Chondrocyte (in vitro differentiated cells): ENCODE results near the gene SSX4B. TPM values are rescaled to one million over a fixed set of nuclear protein-coding genes. Genes with fewer than 3 reads are reported as not detected.
"Not testable (repeated sequence)": the region's sequence is repeated elsewhere in the genome, so short reads cannot be mapped to it uniquely, and the experiment has no call there.

Source experiments
- DNase-seq: peaks from one replicate; pipeline ENCODE4 v3.0.0; 2021; ENCODE audit warnings: mixed read lengths, low spot score
- H3K27ac Mint-ChIP-seq: one replicate; pipeline ENCODE4 v1.8.0; 2021; ENCODE audit warnings: mild to moderate bottlenecking, moderate library complexity, mixed read lengths; ENCODE audit not compliant: unreplicated experiment
- H3K27me3 Mint-ChIP-seq: 2 replicates; pipeline ENCODE4 v1.8.0; 2021; ENCODE audit warnings: low read depth, mixed read lengths
- H3K36me3 Mint-ChIP-seq: 2 replicates; pipeline ENCODE4 v1.8.0; 2021; ENCODE audit warnings: low read depth, mixed read lengths
- H3K4me1 Mint-ChIP-seq: 2 replicates; pipeline ENCODE4 v1.8.0; 2021; ENCODE audit warnings: low read depth, mild to moderate bottlenecking, mixed read lengths
- H3K4me3 Mint-ChIP-seq: one replicate; pipeline ENCODE4 v1.8.0; 2021; ENCODE audit warnings: mild to moderate bottlenecking, moderate library complexity, mixed read lengths; ENCODE audit not compliant: unreplicated experiment
- H3K9me3 Mint-ChIP-seq: 2 replicates; pipeline ENCODE4 v1.8.0; 2021; ENCODE audit warnings: low read depth, mixed read lengths
- total RNA-seq: library from RNA; stranded (reverse); gene quantifications from 3 replicates; pipeline ENCODE4 v1.2.1, GENCODE V29; 2021
- TF ChIP-seq, protein P1 (sequence below): fragments of 200-600 bp; sonication (generic); IDR thresholded peaks from 2 replicates; pipeline ENCODE4 v1.5.0; 2021; ENCODE audit warnings: antibody characterized with exemption, mild to moderate bottlenecking, moderate library complexity

SSX4B gene
- total RNA-seq, 1 donor from 2014 or later, result not detected

DNA sequence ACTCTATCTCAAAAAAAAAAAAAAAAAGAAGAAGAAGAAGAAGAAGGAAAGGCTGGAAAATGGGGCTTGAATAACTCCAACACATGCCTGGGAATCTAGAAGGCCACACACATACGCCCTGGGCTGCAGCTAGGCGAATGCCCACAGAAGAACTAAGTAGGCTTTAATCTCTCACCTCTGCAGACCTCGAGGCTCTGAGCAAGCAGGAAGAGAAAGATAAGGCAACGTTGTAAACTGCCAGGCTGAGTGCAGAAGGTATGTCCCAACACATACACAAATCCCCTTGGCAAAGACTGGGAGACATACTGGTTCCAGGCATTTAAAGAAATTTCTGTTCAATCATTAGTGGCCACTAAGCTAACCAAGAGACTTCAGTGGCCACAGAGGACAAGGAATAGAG lies 39.9 kb upstream of the SSX4B start:
- no peaks in the 10 kb centered on the region for H3K4me1 Mint-ChIP-seq
- H3K9me3 Mint-ChIP-seq, result peaks cover 9% of the 10 kb centered on the region
- no peak overlapping the region for H3K4me3 Mint-ChIP-seq
- no peaks in the 10 kb centered on the region for H3K27me3 Mint-ChIP-seq
- no peak for DNase-seq
- no peaks in the 10 kb centered on the region for H3K36me3 Mint-ChIP-seq
- no peak overlapping the region for H3K27ac Mint-ChIP-seq
- TF ChIP-seq, protein P1, sequence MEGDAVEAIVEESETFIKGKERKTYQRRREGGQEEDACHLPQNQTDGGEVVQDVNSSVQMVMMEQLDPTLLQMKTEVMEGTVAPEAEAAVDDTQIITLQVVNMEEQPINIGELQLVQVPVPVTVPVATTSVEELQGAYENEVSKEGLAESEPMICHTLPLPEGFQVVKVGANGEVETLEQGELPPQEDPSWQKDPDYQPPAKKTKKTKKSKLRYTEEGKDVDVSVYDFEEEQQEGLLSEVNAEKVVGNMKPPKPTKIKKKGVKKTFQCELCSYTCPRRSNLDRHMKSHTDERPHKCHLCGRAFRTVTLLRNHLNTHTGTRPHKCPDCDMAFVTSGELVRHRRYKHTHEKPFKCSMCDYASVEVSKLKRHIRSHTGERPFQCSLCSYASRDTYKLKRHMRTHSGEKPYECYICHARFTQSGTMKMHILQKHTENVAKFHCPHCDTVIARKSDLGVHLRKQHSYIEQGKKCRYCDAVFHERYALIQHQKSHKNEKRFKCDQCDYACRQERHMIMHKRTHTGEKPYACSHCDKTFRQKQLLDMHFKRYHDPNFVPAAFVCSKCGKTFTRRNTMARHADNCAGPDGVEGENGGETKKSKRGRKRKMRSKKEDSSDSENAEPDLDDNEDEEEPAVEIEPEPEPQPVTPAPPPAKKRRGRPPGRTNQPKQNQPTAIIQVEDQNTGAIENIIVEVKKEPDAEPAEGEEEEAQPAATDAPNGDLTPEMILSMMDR, result no peak

DNA sequence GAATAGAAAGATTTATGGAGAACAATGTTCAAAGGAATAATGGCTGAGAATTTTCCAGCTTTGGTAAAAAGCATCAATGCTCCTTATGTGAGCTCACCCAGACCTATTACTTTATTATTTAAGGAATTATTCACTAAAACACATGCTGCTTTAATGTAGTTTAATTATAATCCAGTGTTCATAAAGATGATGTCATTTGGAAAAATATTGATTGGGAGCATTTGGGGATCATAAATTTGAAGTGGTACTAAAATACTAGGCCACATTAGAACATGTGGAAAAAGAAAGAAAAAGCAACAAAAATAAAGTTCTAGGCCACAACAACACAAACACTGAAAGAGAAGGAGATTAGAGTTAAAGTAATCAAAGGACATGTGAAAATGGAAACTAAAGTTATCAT lies 38.3 kb upstream of the SSX4B start:
- Mint-ChIP-seq H3K4me3 (no peak overlapping the region), H3K4me1 (no peaks in the 10 kb centered on the region), H3K36me3 (no peaks in the 10 kb centered on the region), H3K9me3 (peaks cover 15% of the 10 kb centered on the region), H3K27me3 (no peaks in the 10 kb centered on the region), H3K27ac (no peak overlapping the region)
- DNase-seq, result no peak
- TF ChIP-seq, protein P1, result no peak

DNA sequence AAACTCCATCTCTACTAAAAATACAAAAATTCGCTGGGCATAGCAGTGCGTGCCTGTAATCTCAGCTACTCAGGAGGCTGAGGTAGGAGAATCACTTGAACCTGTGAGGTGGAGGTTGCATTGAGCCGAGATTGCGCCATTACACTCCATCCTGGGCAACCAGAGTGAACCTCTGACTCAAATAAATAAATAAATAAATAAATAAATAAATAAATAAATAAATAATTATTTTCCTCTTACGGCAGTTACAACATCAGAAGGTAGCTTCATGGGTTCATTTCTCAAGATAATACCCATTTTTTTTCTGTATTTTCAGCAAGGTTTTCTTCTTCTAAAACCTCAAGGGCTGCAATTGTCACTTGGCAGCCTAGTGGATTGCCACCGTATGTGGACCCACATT lies 35.4 kb upstream of the SSX4B start:
- not testable (repeated sequence) for H3K4me3 Mint-ChIP-seq, DNase-seq, H3K27me3 Mint-ChIP-seq, H3K36me3 Mint-ChIP-seq, H3K4me1 Mint-ChIP-seq, H3K27ac Mint-ChIP-seq
- peaks cover 10% of the 10 kb centered on the region for H3K9me3 Mint-ChIP-seq

DNA sequence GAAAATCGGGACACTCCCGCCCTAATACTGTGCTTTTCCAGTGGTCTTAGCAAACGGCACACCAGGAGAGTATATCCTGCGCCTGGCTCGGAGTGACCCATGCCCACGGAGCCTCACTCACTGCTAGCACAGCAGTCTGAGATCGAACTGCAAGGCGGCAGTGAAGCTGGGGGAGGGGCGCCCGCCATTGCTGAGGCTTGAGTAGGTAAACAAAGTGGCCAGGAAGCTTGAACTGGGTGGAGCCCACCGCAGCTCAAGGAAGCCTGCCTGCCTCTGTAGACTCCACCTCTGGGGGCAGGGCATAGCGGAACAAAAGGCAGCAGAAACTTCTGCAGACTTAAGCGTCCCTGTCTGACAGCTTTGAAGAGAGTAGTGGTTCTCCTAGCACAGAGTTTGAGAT lies 22.0 kb upstream of the SSX4B start:
- H3K27ac Mint-ChIP-seq, DNase-seq, H3K27me3 Mint-ChIP-seq, H3K36me3 Mint-ChIP-seq, H3K4me1 Mint-ChIP-seq, H3K4me3 Mint-ChIP-seq: not testable (repeated sequence)
- H3K9me3 Mint-ChIP-seq, result peaks cover 26% of the 10 kb centered on the region

DNA sequence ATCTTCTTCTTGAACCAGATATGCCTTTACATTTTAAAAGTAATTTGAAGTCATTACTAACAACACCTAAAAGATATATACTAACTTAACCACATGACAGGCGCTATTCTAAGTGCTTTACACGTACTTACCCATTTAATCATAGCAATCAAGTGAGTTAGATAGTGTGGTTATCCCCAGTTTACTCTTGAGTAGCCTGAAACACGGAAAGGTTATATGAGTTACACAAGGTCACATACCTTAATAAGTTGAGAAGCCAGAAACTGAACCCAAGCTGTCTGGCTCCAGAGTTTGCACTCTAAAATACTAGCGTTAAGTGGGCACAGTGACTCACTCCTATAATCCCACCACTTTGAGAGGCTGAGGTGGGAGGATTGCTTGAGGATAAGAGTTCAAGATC lies 18.4 kb upstream of the SSX4B start:
- peaks cover 14% of the 10 kb centered on the region for H3K9me3 Mint-ChIP-seq
- H3K27ac Mint-ChIP-seq, H3K27me3 Mint-ChIP-seq, DNase-seq, H3K4me3 Mint-ChIP-seq, H3K4me1 Mint-ChIP-seq, H3K36me3 Mint-ChIP-seq: not testable (repeated sequence)

DNA sequence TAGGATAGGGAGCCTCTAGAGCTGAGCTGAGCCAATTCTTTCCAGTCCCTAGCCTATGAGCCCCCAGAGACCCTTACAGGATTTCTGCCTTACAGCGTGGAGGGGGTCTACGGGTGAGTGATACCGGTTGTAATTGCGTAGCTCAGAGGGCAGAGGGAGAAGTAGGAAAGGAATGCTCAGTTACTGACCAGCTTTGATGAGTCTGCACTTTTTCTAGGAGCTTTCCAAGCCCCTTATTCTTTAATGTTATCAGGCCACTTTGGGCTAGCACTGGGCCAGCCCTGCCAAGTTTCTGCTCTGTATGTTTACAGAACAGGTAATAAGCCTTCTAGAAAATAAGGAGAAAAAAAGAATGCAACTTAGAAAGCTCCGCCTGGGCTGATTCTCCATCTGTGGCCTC lies 17.8 kb upstream of the SSX4B start:
- H3K27ac Mint-ChIP-seq, H3K4me1 Mint-ChIP-seq, DNase-seq, H3K9me3 Mint-ChIP-seq, H3K27me3 Mint-ChIP-seq, H3K4me3 Mint-ChIP-seq, H3K36me3 Mint-ChIP-seq: not testable (repeated sequence)

DNA sequence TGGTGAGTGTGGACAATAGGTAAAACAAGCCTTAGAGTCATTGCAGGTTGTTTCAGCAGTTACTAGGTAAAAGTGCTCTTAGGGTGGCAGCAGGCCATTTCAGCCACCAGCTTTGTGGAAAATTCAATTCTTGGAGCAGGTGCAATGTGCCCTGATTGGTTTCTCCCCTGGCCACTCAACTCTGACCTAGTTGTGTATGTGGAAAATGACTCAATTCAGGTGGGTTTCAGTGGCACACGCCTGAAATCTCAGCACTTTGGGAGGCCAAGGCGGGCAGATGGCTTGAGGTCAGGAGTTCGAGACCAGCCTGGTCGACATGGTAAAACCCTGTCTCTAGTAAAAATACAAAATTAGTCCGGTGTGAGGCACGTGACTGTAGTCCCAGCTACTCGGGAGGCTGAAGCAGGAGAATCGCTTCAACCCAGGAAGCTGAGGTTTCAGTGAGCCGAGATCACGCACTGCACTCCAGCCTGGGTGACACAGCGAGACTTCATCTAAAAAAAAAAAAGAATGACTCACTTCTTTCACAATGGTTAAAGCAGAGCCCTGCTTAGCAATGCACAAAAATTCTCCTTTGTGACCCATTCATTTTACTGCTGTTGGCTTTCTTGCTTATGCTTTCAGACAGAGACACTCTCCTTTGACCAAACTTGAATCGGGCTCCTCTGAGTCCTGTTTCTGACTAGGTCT lies 15.4 kb upstream of the SSX4B start:
- H3K9me3 Mint-ChIP-seq, result not testable (repeated sequence)

DNA sequence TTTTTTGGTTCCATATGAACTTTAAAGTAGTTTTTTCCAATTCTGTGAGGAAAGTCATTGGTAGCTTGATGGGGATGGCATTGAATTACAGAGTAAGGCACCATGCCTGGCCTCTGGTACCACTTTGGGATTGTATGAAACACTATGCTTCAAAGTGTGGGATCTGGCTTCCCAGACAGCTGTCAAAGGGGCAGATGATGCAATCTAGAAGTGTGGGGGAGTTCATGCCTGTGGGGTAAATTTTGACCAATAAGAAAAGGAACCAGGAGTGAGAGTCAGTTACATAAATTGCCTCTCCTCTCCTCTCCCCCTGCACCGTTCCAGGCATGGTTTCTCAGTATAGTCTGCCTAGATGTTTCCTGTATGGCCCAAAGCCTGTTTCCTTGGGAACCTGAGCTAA lies 13.9 kb downstream of the SSX4B start:
- not testable (repeated sequence) for DNase-seq, H3K9me3 Mint-ChIP-seq, H3K4me1 Mint-ChIP-seq, H3K4me3 Mint-ChIP-seq, H3K27me3 Mint-ChIP-seq, H3K27ac Mint-ChIP-seq, H3K36me3 Mint-ChIP-seq

More for the DNA sequence above, 15.4 kb upstream of the SSX4B start:
- not testable (repeated sequence) for H3K27ac Mint-ChIP-seq, H3K27me3 Mint-ChIP-seq, DNase-seq, H3K4me3 Mint-ChIP-seq, H3K36me3 Mint-ChIP-seq, H3K4me1 Mint-ChIP-seq

DNA sequence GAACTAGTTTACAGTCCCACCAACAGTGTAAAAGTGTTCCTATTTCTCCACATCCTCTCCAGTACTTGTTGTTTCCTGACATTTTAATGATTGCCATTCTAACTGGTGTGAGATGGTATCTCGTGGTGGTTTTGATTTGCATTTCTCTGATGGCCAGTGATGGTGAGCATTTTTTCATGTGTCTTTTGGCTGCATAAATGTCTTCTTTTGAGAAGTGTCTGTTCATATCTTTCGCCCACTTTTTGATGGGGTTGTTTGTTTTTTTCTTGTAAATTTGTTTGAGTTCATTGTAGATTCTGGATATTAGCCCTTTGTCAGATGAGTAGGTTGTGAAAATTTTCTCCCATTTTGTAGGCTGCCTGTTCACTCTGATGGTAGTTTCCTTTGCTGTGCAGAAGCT lies 14.8 kb downstream of the SSX4B start:
- H3K27me3 Mint-ChIP-seq, H3K4me3 Mint-ChIP-seq, H3K4me1 Mint-ChIP-seq, H3K9me3 Mint-ChIP-seq, DNase-seq, H3K36me3 Mint-ChIP-seq, H3K27ac Mint-ChIP-seq: not testable (repeated sequence)

DNA sequence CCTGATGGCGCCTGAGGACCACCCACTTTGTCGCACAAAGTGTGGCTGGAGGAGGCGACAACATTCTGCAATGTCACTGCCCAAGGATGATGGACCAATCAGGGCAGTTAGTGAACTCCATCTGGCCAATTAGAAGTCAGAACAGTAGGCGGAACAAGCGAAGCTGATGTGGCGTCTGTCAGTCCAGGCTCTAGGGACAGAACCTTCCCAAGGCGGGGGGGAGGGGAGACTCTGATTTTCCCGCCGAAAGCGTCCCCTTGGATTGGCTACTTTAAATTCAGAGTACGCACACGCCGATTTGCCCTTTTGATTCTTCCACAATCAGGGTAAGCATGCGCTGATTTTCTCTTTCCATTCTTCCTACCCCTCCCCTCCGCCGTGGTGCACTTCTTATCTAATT lies 28.5 kb downstream of the SSX4B start, which contains the start of gene SSX4:
SSX4 (plus strand) TSS at position 301 of the 400 bp plus-strand sequence. CDS start 515 bp downstream, outside the sequence.
- DNase-seq, H3K36me3 Mint-ChIP-seq, H3K9me3 Mint-ChIP-seq, H3K4me1 Mint-ChIP-seq, H3K4me3 Mint-ChIP-seq, H3K27me3 Mint-ChIP-seq, H3K27ac Mint-ChIP-seq: not testable (repeated sequence)

DNA sequence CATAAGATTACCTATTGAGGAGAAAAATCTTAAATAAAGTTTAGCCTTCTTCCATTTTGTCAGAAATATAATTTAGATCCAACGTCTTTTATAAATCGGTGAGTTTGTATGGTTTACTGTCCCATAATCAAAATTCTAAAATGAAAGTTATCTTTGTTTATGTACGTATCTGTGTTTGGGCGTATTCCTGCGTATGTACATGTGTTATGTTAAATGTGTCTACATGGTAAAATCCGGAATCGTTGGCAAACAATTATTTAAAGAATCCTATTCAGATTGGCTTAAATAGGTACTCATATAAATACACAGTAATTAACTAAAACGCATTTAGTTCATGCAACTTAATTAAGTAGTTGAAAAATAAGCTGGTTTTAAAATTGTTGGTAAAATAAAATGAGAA lies 41.4 kb downstream of the SSX4B start:
- not testable (repeated sequence) for H3K4me3 Mint-ChIP-seq, H3K27ac Mint-ChIP-seq, H3K27me3 Mint-ChIP-seq, H3K36me3 Mint-ChIP-seq, DNase-seq, H3K9me3 Mint-ChIP-seq, H3K4me1 Mint-ChIP-seq
